NCI-H2196 treated with DMSO at 0.1 percent for 48 hours (cell line): ENCODE results near the gene SLC33A1.
"Not testable (repeated sequence)": the region's sequence is repeated elsewhere in the genome, so short reads cannot be mapped to it uniquely, and the experiment has no call there.

Experiments used
- DNase-seq: peaks from one replicate; lab custom pipeline; 2025; ENCODE audit not compliant: unreplicated experiment; lab: John Stamatoyannopoulos, UW

SLC33A1 gene

GRCh38 chr3:155862290-155862982, 8.2 kb upstream of the SLC33A1 start:
- DNase-seq = not testable (repeated sequence)

GRCh38 chr3:155861476-155862183, 7.4 kb upstream of the SLC33A1 start:
- DNase-seq = no peak

- not testable (repeated sequence) for DNase-seq
These were observed 6.2 kb upstream of the SLC33A1 start for GRCh38 chr3:155860424-155860823.

- DNase-seq = no peak
These were observed 5.6 kb upstream of the SLC33A1 start for GRCh38 chr3:155859859-155860258.

GRCh38 chr3:155853214-155854140, 750 bp downstream of the SLC33A1 start:
- DNase-seq = no peak

- DNase-seq = no peak
These were observed 1.9 kb downstream of the SLC33A1 start for GRCh38 chr3:155852341-155852740.

- DNase-seq = not testable (repeated sequence)
These were observed 4.8 kb downstream of the SLC33A1 start for GRCh38 chr3:155849404-155849803.

- DNase-seq = no peak
These were observed 6.2 kb downstream of the SLC33A1 start for GRCh38 chr3:155847993-155848392.

GRCh38 chr3:155846119-155846518, 8.1 kb downstream of the SLC33A1 start:
- no peak for DNase-seq

- no peak for DNase-seq
These were observed 10.7 kb downstream of the SLC33A1 start for GRCh38 chr3:155843569-155843968.

- DNase-seq = no peak
These were observed 18.7 kb downstream of the SLC33A1 start for GRCh38 chr3:155835341-155836071.

GRCh38 chr3:155828490-155829098, 25.6 kb downstream of the SLC33A1 start:
- DNase-seq = not testable (repeated sequence)

- DNase-seq = no peak
These were observed 39.1 kb downstream of the SLC33A1 start for GRCh38 chr3:155815030-155815545.

GRCh38 chr3:155813224-155813623, 41.0 kb downstream of the SLC33A1 start:
- not testable (repeated sequence) for DNase-seq

- DNase-seq = no peak
These were observed 45.0 kb downstream of the SLC33A1 start for GRCh38 chr3:155809181-155809580.

- DNase-seq = no peak
These were observed 46.4 kb downstream of the SLC33A1 start for GRCh38 chr3:155807823-155808222.

GRCh38 chr3:155805802-155806618, 48.2 kb downstream of the SLC33A1 start, which contains the start of gene C3orf33:
Gene C3orf33 (minus strand): TSS chr3:155806278. CDS start chr3:155806252, 26 bp downstream.
- DNase-seq = peak; percentile 61

- DNase-seq = peak; percentile 20
These were observed 48.9 kb downstream of the SLC33A1 start for GRCh38 chr3:155805204-155805801.

GRCh38 chr3:155804323-155804722, 49.9 kb downstream of the SLC33A1 start:
- no peak for DNase-seq
